ENCODE results near the gene PRSS57.

Gene PRSS57

DNA sequence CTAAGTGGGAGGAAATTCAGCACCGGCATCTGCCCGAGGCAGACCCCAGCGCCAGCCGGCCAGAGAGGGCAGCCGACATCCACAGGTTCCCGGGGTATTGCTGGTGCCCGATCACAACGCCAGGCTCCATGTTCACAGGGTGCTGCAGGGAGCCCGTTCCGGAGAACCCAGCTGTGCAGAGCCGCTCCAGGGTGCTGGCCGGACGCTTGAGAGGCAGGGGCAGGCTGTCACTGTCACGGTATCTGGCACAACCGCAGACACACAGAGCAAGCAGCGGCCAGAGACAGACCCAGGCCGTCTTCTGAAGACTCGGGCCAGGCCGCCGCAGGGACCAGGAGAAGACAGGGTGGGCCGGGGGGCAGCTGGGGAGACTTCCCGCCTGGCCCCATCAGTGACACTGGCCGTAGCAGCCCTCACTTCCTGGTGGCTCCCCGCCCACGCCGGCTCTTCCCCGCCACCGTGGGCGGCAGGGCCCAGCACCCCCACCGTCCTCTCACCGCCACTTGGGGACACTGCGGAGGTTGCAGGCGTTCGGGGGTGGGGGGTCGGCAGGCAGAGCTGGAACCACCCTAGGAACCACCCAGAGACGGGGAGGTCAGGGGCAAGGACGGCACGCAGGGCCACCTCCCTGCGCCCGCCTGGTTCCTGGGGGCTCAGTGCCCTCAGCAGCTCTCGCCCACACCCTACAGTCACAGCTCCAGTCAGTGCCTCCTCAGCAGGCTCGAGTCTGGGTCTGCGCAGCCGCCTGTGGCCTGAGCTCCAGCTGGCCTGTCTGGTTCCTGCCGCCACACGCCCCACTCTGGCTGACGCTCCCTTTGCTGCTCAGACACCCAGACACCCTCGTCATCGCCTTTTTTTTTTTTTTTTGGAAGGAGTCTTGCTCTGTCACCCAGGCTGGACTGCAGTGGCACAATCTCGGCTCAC lies 36.1 kb downstream of the PRSS57 start:
- Histone ChIP-seq H3K4me1 (ENCODE audit: low read length) (peaks cover 15% of the 10 kb centered on the region), H3K9me2 (replicated peaks; ENCODE audit: insufficient read depth, low read length) (no peaks in the 10 kb centered on the region), H3K79me2 (ENCODE audit: low read length) (peaks cover 89% of the 10 kb centered on the region), H3K36me3 (replicated peaks; ENCODE audit: insufficient read depth, low read length) (peaks cover 27% of the 10 kb centered on the region), H3K9me3 (replicated peaks; ENCODE audit: insufficient read depth, low read length) (no peaks in the 10 kb centered on the region), H3K4me2 (ENCODE audit: low read depth, low read length) (no peak overlapping the region), H3K4me3 (ENCODE audit: low read length) (no peak overlapping the region), H2AFZ (ENCODE audit: low read length) (no peak overlapping the region), H3K27me3 (replicated peaks; ENCODE audit: insufficient read depth, low read length) (no peaks in the 10 kb centered on the region), H3K27ac (ENCODE audit: low read length) (no peak overlapping the region), H3K9ac (ENCODE audit: low read length) (no peak overlapping the region), H3F3A (ENCODE audit: insufficient read depth, low read length) (peaks cover 26% of the 10 kb centered on the region), H4K20me1 (ENCODE audit: insufficient read depth, low read length) (peaks cover 63% of the 10 kb centered on the region)
- DNase-seq, result no peak
- TF ChIP-seq, protein P1, sequence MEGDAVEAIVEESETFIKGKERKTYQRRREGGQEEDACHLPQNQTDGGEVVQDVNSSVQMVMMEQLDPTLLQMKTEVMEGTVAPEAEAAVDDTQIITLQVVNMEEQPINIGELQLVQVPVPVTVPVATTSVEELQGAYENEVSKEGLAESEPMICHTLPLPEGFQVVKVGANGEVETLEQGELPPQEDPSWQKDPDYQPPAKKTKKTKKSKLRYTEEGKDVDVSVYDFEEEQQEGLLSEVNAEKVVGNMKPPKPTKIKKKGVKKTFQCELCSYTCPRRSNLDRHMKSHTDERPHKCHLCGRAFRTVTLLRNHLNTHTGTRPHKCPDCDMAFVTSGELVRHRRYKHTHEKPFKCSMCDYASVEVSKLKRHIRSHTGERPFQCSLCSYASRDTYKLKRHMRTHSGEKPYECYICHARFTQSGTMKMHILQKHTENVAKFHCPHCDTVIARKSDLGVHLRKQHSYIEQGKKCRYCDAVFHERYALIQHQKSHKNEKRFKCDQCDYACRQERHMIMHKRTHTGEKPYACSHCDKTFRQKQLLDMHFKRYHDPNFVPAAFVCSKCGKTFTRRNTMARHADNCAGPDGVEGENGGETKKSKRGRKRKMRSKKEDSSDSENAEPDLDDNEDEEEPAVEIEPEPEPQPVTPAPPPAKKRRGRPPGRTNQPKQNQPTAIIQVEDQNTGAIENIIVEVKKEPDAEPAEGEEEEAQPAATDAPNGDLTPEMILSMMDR (IDR thresholded peaks at IDR 0.05; ENCODE audit: low read length), result no peak
- TF ChIP-seq EZH2phosphoT487 (IDR thresholded peaks at IDR 0.05; ENCODE audit: low read length), result no peak
- TF ChIP-seq EZH2 (optimal IDR thresholded peaks at IDR 0.05; ENCODE audit: low read depth, low read length), result no peak

DNA sequence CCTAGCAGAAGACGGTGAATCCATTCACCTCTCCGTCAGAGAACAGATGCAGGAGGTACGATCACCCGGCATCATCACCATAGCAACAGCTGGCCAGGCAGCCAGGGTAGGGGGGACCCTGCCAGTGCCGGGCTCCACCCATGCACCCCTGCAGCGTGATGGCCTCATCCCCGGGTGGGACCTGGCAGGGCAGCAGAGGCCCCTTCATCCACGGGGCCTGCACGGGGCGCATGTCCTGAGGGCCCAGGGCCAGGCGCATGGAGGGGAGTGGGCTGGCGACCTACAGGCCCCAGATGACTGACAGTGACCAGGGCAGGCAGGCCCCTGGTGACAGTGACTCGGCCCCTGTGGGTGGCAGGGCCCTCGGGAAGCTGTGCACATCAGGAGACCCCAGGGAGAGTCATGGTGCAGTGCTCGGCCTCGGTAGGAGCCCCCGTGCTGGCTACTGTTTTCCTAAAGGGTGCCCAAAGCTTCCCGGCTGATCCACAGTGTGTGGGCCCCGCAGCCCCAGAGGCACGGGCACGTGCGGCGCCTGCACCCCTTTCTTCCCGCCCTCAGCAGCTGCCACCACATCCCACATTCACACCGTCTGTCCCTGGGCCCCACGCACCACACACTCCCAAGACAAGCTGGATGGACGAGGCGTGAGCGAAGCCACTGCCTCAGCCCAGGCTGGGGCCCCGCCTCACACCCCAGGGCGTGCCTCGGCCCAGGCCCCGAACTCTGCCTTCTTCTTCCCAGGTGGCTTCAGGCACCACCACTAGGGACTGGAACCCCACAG lies 37.0 kb downstream of the PRSS57 start:
- Histone ChIP-seq H3K4me2 (ENCODE audit: low read depth, low read length) (no peak overlapping the region), H4K20me1 (ENCODE audit: insufficient read depth, low read length) (peaks cover 72% of the 10 kb centered on the region), H3K9ac (ENCODE audit: low read length) (no peak overlapping the region)

DNA sequence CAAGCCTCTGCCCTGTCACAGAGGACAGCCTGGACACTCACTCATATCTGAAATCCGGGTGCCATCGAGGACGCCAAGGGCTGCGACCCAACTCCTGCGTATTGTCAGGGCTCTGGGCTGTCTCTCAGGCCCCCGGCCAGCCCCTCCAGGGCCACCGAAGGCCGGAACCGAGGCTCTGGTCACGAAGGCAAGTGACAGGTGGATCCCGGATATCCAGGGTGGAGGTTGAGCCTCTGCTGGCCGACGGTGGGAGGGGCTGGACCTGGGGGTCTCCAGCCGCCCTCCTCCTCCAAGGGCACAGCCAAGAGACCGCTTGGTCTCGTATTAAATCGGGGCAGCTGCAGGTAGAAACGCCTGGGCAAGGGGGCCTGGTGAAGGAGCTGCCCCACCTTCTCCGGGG lies 37.6 kb downstream of the PRSS57 start:
- no peak for DNase-seq
- H3K36me3 ChIP-seq (replicated peaks; ENCODE audit: insufficient read depth, low read length), result peaks cover 40% of the 10 kb centered on the region
- no peaks in the 10 kb centered on the region for H3K9me2 ChIP-seq (replicated peaks; ENCODE audit: insufficient read depth, low read length)
- H3K4me2 ChIP-seq (ENCODE audit: low read depth, low read length), result no peak overlapping the region
- H3F3A ChIP-seq (ENCODE audit: insufficient read depth, low read length), result peaks cover 25% of the 10 kb centered on the region
- no peak overlapping the region for H3K9ac ChIP-seq (ENCODE audit: low read length)
- H2AFZ ChIP-seq (ENCODE audit: low read length), result no peak overlapping the region
- H3K4me1 ChIP-seq (ENCODE audit: low read length), result peaks cover 14% of the 10 kb centered on the region
- H3K4me3 ChIP-seq (ENCODE audit: low read length), result no peak overlapping the region
- H3K79me2 ChIP-seq (ENCODE audit: low read length), result peaks cover 98% of the 10 kb centered on the region
- TF ChIP-seq EZH2 (optimal IDR thresholded peaks at IDR 0.05; ENCODE audit: low read depth, low read length), result no peak
- TF ChIP-seq, protein P1 (IDR thresholded peaks at IDR 0.05; ENCODE audit: low read length), result no peak
- no peak for TF ChIP-seq EZH2phosphoT487 (IDR thresholded peaks at IDR 0.05; ENCODE audit: low read length)
- peaks cover 79% of the 10 kb centered on the region for H4K20me1 ChIP-seq (ENCODE audit: insufficient read depth, low read length)
- no peak overlapping the region for H3K27ac ChIP-seq (ENCODE audit: low read length)
- H3K27me3 ChIP-seq (replicated peaks; ENCODE audit: insufficient read depth, low read length), result no peaks in the 10 kb centered on the region
- H3K9me3 ChIP-seq (replicated peaks; ENCODE audit: insufficient read depth, low read length), result no peaks in the 10 kb centered on the region

More for the DNA sequence above, 37.0 kb downstream of the PRSS57 start:
- Histone ChIP-seq H3K9me2 (replicated peaks; ENCODE audit: insufficient read depth, low read length) (no peaks in the 10 kb centered on the region), H3F3A (ENCODE audit: insufficient read depth, low read length) (peaks cover 25% of the 10 kb centered on the region), H3K4me1 (ENCODE audit: low read length) (peaks cover 14% of the 10 kb centered on the region), H3K27ac (ENCODE audit: low read length) (no peak overlapping the region), H3K36me3 (replicated peaks; ENCODE audit: insufficient read depth, low read length) (peaks cover 33% of the 10 kb centered on the region), H3K27me3 (replicated peaks; ENCODE audit: insufficient read depth, low read length) (no peaks in the 10 kb centered on the region), H2AFZ (ENCODE audit: low read length) (no peak overlapping the region), H3K9me3 (replicated peaks; ENCODE audit: insufficient read depth, low read length) (no peaks in the 10 kb centered on the region), H3K79me2 (ENCODE audit: low read length) (peaks cover 95% of the 10 kb centered on the region), H3K4me3 (ENCODE audit: low read length) (no peak overlapping the region)
- TF ChIP-seq EZH2phosphoT487 (IDR thresholded peaks at IDR 0.05; ENCODE audit: low read length), result no peak
- TF ChIP-seq, protein P1 (IDR thresholded peaks at IDR 0.05; ENCODE audit: low read length), result no peak
- TF ChIP-seq EZH2 (optimal IDR thresholded peaks at IDR 0.05; ENCODE audit: low read depth, low read length), result no peak
- DNase-seq, result no peak
